Measurements from ENCODE around the gene MED12L.

MED12L gene

DNA sequence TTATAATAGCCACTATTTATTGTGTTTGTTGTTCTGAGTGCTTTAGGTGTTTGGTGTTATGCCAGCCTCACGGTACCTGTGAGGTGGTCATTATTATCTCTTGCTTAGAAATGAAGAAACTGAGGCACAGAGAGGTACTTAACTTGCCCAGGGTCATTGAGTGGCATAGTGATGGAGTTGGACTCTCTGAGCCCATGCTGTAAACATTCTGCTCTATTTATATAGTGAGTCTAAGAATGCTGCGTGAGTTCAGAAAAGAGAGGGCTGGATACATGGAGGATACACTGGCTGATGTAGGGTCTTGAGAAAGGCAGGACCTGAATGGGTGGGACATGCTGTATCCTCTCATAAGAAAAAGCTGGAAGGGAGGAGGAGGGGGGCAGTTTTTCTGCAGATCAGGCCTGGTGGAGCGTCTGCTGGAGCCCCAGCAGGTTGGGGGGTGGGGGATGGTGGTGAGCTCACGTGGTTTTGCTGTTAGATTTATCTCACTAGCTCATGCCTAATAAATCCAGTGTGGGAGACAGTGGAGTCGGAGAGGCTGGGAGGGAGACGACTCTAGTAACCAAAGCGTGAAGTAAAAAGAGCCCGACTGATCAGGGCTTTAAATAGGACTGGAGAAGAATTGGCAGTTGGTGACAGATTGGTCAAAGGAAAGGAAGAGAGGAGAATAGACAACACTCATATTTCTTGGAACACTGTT is 16.0 kb downstream of the MED12L start:
- ChIA-PET CTCF (no interaction called here), POLR2A (no interaction called here)
- TF ChIP-seq, protein P1, sequence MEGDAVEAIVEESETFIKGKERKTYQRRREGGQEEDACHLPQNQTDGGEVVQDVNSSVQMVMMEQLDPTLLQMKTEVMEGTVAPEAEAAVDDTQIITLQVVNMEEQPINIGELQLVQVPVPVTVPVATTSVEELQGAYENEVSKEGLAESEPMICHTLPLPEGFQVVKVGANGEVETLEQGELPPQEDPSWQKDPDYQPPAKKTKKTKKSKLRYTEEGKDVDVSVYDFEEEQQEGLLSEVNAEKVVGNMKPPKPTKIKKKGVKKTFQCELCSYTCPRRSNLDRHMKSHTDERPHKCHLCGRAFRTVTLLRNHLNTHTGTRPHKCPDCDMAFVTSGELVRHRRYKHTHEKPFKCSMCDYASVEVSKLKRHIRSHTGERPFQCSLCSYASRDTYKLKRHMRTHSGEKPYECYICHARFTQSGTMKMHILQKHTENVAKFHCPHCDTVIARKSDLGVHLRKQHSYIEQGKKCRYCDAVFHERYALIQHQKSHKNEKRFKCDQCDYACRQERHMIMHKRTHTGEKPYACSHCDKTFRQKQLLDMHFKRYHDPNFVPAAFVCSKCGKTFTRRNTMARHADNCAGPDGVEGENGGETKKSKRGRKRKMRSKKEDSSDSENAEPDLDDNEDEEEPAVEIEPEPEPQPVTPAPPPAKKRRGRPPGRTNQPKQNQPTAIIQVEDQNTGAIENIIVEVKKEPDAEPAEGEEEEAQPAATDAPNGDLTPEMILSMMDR (IDR thresholded peaks at IDR 0.05; ENCODE audit: control extremely low read depth, extremely low read depth, low read depth, missing control alignments), result no peak
- no peak for DNase-seq (ENCODE audit: extremely low spot score)

DNA sequence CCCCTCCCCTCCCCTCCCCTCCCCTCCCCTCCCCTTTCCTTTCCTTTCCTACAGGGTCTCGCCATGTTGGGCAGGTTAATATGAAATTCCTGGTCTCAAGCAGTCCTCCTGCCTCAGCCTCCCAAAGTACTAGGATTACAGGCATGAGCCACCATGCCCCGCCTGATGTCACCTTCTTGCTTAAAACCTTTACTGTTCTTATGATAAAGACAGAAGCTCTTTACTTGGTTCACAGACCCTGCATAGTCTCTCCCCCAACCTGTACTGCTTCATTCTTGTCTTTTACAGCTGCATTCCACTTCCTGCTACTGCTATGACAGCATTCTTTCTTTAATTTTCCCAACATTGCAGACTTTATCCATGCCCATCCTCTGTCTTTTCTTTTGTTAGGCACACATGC is 20.8 kb downstream of the MED12L start:
- DNase-seq (ENCODE audit: extremely low spot score), result no peak
- TF ChIP-seq, protein P1 (IDR thresholded peaks at IDR 0.05; ENCODE audit: control extremely low read depth, extremely low read depth, low read depth, missing control alignments), result no peak
- ChIA-PET POLR2A (no interaction called here), CTCF (no interaction called here)

DNA sequence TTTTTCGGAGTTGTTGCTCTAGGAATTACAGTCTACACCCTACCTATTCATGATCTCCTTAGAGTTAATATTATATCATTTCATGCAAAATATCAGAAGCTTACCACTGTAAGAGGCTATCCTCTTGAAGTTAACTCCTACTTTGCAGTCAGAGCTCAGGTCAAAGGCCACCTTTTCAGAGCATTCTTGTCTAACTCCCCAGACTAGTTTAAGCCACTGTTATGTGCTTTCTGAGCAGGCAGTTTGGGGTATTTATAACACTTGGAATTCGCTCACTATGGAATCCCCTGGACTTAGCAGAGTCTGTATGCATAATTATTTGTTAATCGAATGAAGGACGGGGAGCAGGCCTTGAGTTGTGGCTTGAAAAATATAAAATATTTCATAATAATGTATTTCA is 21.7 kb downstream of the MED12L start:
- no peak for DNase-seq (ENCODE audit: extremely low spot score)
- POLR2A ChIA-PET, result no interaction called here
- TF ChIP-seq, protein P1 (IDR thresholded peaks at IDR 0.05; ENCODE audit: control extremely low read depth, extremely low read depth, low read depth, missing control alignments), result no peak
- CTCF ChIA-PET, result no interaction called here

DNA sequence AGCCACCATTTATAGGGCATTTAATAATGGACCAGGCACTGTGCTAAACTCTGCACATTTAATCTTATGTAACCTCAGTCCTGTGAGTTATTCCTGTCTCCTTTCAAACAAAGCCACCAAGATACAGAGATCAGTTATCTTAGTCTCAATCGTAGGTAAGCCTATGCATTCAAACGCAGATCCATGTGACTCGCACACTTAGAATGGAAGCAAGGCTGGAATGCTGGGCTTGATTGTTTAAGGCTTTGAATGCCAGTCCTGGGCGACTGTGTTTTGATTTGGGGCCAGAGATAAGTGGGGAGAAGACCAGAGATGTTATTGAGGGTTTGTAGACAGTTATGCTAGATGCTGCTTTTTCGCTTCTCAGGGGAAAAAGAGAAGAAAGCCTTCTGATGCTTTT is 22.2 kb downstream of the MED12L start:
- ChIA-PET CTCF (no interaction called here), POLR2A (no interaction called here)
- no peak for DNase-seq (ENCODE audit: extremely low spot score)
- TF ChIP-seq, protein P1 (IDR thresholded peaks at IDR 0.05; ENCODE audit: control extremely low read depth, extremely low read depth, low read depth, missing control alignments), result no peak

DNA sequence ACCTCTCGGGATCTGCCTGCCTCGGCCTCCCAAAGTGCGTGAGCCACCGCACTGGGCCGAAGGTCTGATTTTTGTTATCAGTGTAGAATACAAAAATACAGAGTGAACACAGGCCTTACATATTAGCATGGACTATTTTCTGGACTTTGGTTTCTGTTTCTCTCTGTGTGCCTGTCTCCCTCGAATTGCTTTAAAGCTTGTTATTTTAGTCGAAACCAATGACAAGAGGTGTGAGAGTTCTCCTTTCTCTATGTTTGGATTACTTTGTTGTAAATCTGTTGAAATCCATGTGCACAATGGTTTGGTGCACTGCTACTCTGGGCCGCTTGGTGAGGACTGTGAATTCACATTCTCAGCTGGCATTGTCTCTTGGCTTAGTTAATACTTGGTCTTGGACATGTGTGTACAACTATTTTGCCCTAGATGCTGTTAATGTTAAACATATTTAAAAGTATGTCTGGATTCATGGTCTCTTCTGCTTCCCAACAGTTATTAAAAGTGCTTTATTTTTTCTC is 23.9 kb downstream of the MED12L start:
- ChIA-PET POLR2A (no interaction called here), CTCF (interaction anchor here (0.8 kb wide), 1 partner anchor 33 kb away, joined by 4 read pairs; no protein-coding TSS in a partner anchor)
- no peak for DNase-seq (ENCODE audit: extremely low spot score)
- TF ChIP-seq, protein P1 (IDR thresholded peaks at IDR 0.05; ENCODE audit: control extremely low read depth, extremely low read depth, low read depth, missing control alignments), result no peak

DNA sequence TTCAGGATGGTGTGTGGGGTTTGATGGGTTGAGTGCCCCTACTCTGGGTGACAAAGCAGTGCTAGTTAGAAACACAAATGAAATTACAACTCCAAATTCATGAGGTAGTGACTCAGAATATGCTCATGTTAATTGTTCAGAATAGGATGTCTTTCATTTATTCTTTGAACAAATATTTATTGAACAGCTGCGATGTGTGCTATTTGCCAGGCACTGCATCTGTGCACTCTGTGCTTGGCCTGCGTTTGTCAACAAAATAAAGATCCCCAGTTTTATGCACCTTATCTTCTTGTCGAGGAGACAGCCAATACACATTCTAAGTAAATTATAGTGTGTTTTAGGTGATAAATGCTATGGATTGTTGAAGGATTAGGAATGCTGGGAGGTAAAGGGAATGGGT is 27.3 kb downstream of the MED12L start:
- TF ChIP-seq, protein P1 (IDR thresholded peaks at IDR 0.05; ENCODE audit: control extremely low read depth, extremely low read depth, low read depth, missing control alignments), result no peak
- no peak for DNase-seq (ENCODE audit: extremely low spot score)
- ChIA-PET POLR2A (no interaction called here), CTCF (no interaction called here)

Data from GM10248 (cell line).